ENCODE results near the gene HMGXB4. TPM values are rescaled to one million over a fixed set of nuclear protein-coding genes. Genes with fewer than 3 reads are reported as not detected.

The HMGXB4 gene
- total and polyA plus RNA-seq, 2 of the 4 experiments (the other 2 are of a cell fraction) = 11.8 to 18.5 TPM

DNA sequence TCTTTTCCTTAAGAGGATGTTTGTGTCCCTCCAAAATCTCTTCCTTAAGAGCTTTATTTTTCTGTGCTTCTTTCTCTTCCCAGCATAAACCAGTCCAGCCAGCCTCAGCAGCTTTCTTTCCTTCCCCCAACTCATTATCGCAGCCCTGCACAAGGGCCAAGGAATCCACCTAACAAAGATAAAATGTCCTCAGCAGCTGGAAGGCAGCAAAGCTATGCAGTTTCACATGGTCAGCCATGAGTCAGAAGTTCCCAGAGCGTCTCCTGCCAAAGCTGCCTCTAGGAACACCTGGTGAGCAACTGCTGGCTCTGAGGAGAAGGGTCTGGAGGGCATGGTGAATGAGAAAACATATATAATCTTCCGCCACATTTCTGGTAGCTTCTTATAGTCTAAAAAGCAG is 45.3 kb upstream of the HMGXB4 start:
- intact Hi-C loops (cut with micrococcal nuclease) = no loop called here
- no peak overlapping the region for H3K4me2 ChIP-seq (ENCODE audit: low read depth, low read length)
- no peak overlapping the region for H3K23ac ChIP-seq (ENCODE audit: low read depth, low read length)
- POLR2A ChIA-PET (ENCODE audit: unreplicated experiment) = interaction anchor here (0.5 kb wide), 1 partner anchor 1260 kb away, joined by 4 read pairs; no protein-coding TSS in a partner anchor
- H2BK5ac ChIP-seq (ENCODE audit: low read depth, low read length, poor library complexity, severe bottlenecking) = no peak overlapping the region
- no peak for TF ChIP-seq POLR2A (IDR thresholded peaks at IDR 0.05; ENCODE audit: low read depth, low read length)
- H3K56ac ChIP-seq (ENCODE audit: extremely low read depth, insufficient read depth, low read length) = no peak overlapping the region
- H3K36me3 ChIP-seq (ENCODE audit: control insufficient read depth, insufficient read depth, low read length) = no peaks in the 10 kb centered on the region
- CTCF ChIA-PET = no interaction called here
- dilution Hi-C loops (cut with HindIII; ENCODE audit: low sequenced_read_pairs, unreplicated experiment) = no loop called here
- DNase-seq (peak; percentile 65), ATAC-seq (ENCODE audit: low read depth) (no peak)
- no peak overlapping the region for H3K18ac ChIP-seq (ENCODE audit: low read depth, low read length)
- H2AK9ac ChIP-seq (replicated peaks; ENCODE audit: low read depth, low read length, poor library complexity) = no peak overlapping the region
- no peak overlapping the region for H2BK120ac ChIP-seq (ENCODE audit: low read depth, low read length)
- no peak overlapping the region for H2BK20ac ChIP-seq (ENCODE audit: low read depth, low read length)
- H2AFZ ChIP-seq (replicated peaks; ENCODE audit: low read length, poor library complexity) = no peak overlapping the region
- no peak overlapping the region for H4K91ac ChIP-seq (ENCODE audit: insufficient read depth, low read depth, low read length)
- H3K4ac ChIP-seq (ENCODE audit: low read depth, low read length) = no peak overlapping the region
- in situ Hi-C loops (cut with MboI; ENCODE audit: low sequenced_read_pairs) = no loop called here
- H3K4me1 ChIP-seq (ENCODE audit: control insufficient read depth, insufficient read depth, low read length) = no peaks in the 10 kb centered on the region
- H3K4me3 ChIP-seq (ENCODE audit: insufficient read depth, low read depth, low read length) = no peak overlapping the region
- WGBS, 2 experiments (ENCODE audit: extremely low coverage in 2 of 2, insufficient read length in 1 of 2) = 0% methylated on average over 1 of the region's 3 CpGs; no CpG with 5 or more reads in 1 of the 2 experiments
- H3K14ac ChIP-seq (replicated peaks; ENCODE audit: low read depth, low read length) = no peak overlapping the region
- no peaks in the 10 kb centered on the region for H3K79me1 ChIP-seq (ENCODE audit: low read depth in 1 of 2, low read length in 2 of 2)
- H3K27me3 ChIP-seq (ENCODE audit: control insufficient read depth, insufficient read depth, low read length) = peaks cover 2% of the 10 kb centered on the region
- no TSS peak for BruUV-seq (replicated peaks)
- H4K20me1 ChIP-seq (ENCODE audit: insufficient read depth, low read length) = no peaks in the 10 kb centered on the region
- H3K9me1 ChIP-seq (ENCODE audit: insufficient read depth, low read length) = no peaks in the 10 kb centered on the region
- no peak overlapping the region for H4K8ac ChIP-seq (ENCODE audit: low read depth in 2 of 2, low read length in 2 of 2)
- H3K9ac ChIP-seq (ENCODE audit: low read depth, low read length) = no peak overlapping the region
- H2AK5ac ChIP-seq (ENCODE audit: low read depth, low read length) = no peak overlapping the region
- no peak overlapping the region for H4K5ac ChIP-seq (ENCODE audit: low read depth, low read length)
- no peaks in the 10 kb centered on the region for H3K9me3 ChIP-seq (ENCODE audit: control insufficient read depth, insufficient read depth, low read length)
- H2BK15ac ChIP-seq (ENCODE audit: low read depth, low read length) = no peak overlapping the region
- no peak overlapping the region for H3K27ac ChIP-seq (ENCODE audit: insufficient read depth, low read length)

All from IMR-90 (cell line).